Endothelial cell of umbilical vein (primary cell): ENCODE measurements around the gene REM2. TPM values are rescaled to one million over a fixed set of nuclear protein-coding genes. Genes with fewer than 3 reads are reported as not detected.

Source experiments
- BruUV-seq: library from RNA; stranded (reverse); fragments of 400-500 nt; replicated peaks from 2 replicates; lab custom pipeline; 2021; lab: Mats Ljungman, UMichigan
- CTCF ChIA-PET: fragments of 300-600, 350-600 bp; sonication (Branson Sonifier 250); formaldehyde crosslinking; loops from one replicate; lab custom pipeline; 2021; ENCODE audit warnings: antibody characterized with exemption, inconsistent platforms; lab: Charles Lee
- POLR2A ChIA-PET: fragments of 300-600, 350-600 bp; sonication (Branson Sonifier 250); formaldehyde crosslinking; loops from one replicate; lab custom pipeline; 2021; ENCODE audit warnings: antibody characterized with exemption, inconsistent platforms; lab: Charles Lee
- DNase-seq: peaks from one replicate; pipeline ENCODE4 v3.0.0-alpha.2; 2011; ENCODE audit warnings: low read depth, low spot score
- FAIRE-seq: peaks from 2 replicates; lab custom pipeline; 2011; peaks lifted over from hg19 to GRCh38; lab: Jason Lieb, UNC
- H2AFZ ChIP-seq: 2 replicates; pipeline ENCODE4 v1.6.0; 2012; ENCODE audit warnings: low read depth, low read length, control low read depth, inconsistent platforms
- H3K27ac ChIP-seq: 2 replicates; pipeline ENCODE4 v1.5.1; 2011; ENCODE audit warnings: low read depth, mild to moderate bottlenecking, control low read depth, low read length, moderate library complexity; ENCODE audit not compliant: insufficient read depth
- H3K27me3 ChIP-seq, 2 experiments: 2 replicates each; pipeline versions ENCODE4 v1.6.0 to v1.6.1; 2011; ENCODE audit warnings: low read length in 2 of 2, mixed read lengths in 1 of 2; ENCODE audit not compliant: control insufficient read depth in 2 of 2, insufficient read depth in 2 of 2
- H3K36me3 ChIP-seq, 2 experiments: 2 replicates in 1 of 2; 3 replicates in 1 of 2; pipeline ENCODE4 v1.5.1; 2011; ENCODE audit warnings: low read length in 2 of 2, mild to moderate bottlenecking in 1 of 2, moderate library complexity in 1 of 2; ENCODE audit not compliant: control insufficient read depth in 2 of 2, insufficient read depth in 2 of 2; ENCODE audit errors: extremely low read depth in 1 of 2
- H3K4me1 ChIP-seq: 3 replicates; pipeline ENCODE4 v1.5.1; 2011; ENCODE audit warnings: mild to moderate bottlenecking, low read length; ENCODE audit not compliant: control insufficient read depth, insufficient read depth; ENCODE audit errors: extremely low read depth
- H3K4me2 ChIP-seq: 2 replicates; pipeline ENCODE4 v1.6.1; 2011; ENCODE audit warnings: low read length, control low read depth, mixed read lengths; ENCODE audit not compliant: insufficient read depth
- H3K4me3 ChIP-seq, 3 experiments: fragments of 200-600 bp in 1 of 3; sonication (generic), shearing (Covaris generic) in 1 of 3; replicated peaks in 1 of 3; 2 replicates each; pipeline ENCODE4 v1.5.1; 2011 to 2016; ENCODE audit warnings: control low read depth in 3 of 3, low read length in 3 of 3, mild to moderate bottlenecking in 2 of 3, inconsistent platforms in 1 of 3, low read depth in 1 of 3, moderate library complexity in 1 of 3; ENCODE audit not compliant: insufficient read depth in 1 of 3
- H3K79me2 ChIP-seq: 2 replicates; pipeline ENCODE4 v1.6.0; 2012; ENCODE audit warnings: low read length, inconsistent platforms; ENCODE audit not compliant: control insufficient read depth, insufficient read depth
- H3K9ac ChIP-seq: replicated peaks from 2 replicates; pipeline ENCODE3; 2011; ENCODE audit warnings: low read length, control low read depth; ENCODE audit not compliant: insufficient read depth; ENCODE audit errors: extremely low read depth
- H3K9me1 ChIP-seq: replicated peaks from 3 replicates; pipeline ENCODE4 v1.6.0; 2011; ENCODE audit warnings: mild to moderate bottlenecking, low read length; ENCODE audit not compliant: control insufficient read depth, insufficient read depth; ENCODE audit errors: extremely low read depth
- H3K9me3 ChIP-seq: replicated peaks from 2 replicates; pipeline ENCODE4 v1.5.1; 2012; ENCODE audit warnings: low read length, inconsistent platforms; ENCODE audit not compliant: control insufficient read depth, insufficient read depth
- H4K20me1 ChIP-seq: replicated peaks from 2 replicates; pipeline ENCODE3; 2011; ENCODE audit warnings: mild to moderate bottlenecking, low read length; ENCODE audit not compliant: control insufficient read depth, insufficient read depth; ENCODE audit errors: extremely low read depth
- CTCF ChIP-seq, 2 donors: IDR thresholded peaks; 1 replicate in 1 of 2; 2 replicates in 1 of 2; pipeline ENCODE4 v1.5.1; 2011; ENCODE audit warnings: low read length in 2 of 2, mild to moderate bottlenecking in 2 of 2, moderate library complexity in 2 of 2, control low read depth in 1 of 2, inconsistent platforms in 1 of 2, low read depth in 1 of 2; ENCODE audit not compliant: insufficient read depth in 1 of 2; ENCODE audit errors: extremely low read depth in 1 of 2
- EZH2 ChIP-seq: IDR thresholded peaks from 2 replicates; pipeline ENCODE4 v1.6.1; 2012; ENCODE audit warnings: borderline replicate concordance, low read depth, mild to moderate bottlenecking, moderate library complexity, low read length, inconsistent platforms; ENCODE audit not compliant: severe bottlenecking
- GATA2 ChIP-seq: IDR thresholded peaks from 2 replicates; pipeline ENCODE4 v1.7.0; 2011; ENCODE audit warnings: low read depth, mild to moderate bottlenecking, moderate library complexity, mixed read lengths, low read length; ENCODE audit not compliant: insufficient read length, insufficient read depth
- JUN ChIP-seq: IDR thresholded peaks from 2 replicates; pipeline ENCODE4 v1.6.1; 2011; ENCODE audit warnings: borderline replicate concordance, low read depth; ENCODE audit not compliant: insufficient read length, insufficient read depth
- MAX ChIP-seq: IDR thresholded peaks from 2 replicates; pipeline ENCODE4 v1.6.1; 2011; ENCODE audit not compliant: insufficient read depth, insufficient read length
- MYC ChIP-seq: IDR thresholded peaks from one replicate; pipeline ENCODE4 v1.6.1; 2011; ENCODE audit warnings: mild to moderate bottlenecking, low read depth, low read length
- POLR2A ChIP-seq: IDR thresholded peaks from 2 replicates; pipeline ENCODE4 v1.6.1; 2012; ENCODE audit warnings: low read depth, mild to moderate bottlenecking, control low read depth, low read length
- dilution Hi-C: fragments of 300-500 bp; cut with MboI; formaldehyde crosslinking; loops from one replicate; pipeline ENCODE4 v1.15.0; 2019; ENCODE audit warnings: low sequenced_read_pairs; ENCODE audit not compliant: extremely low pct_ligation_motif_present
- intact Hi-C: fragments of 100-400 bp; cut with micrococcal nuclease; formaldehyde crosslinking; loops from one replicate; pipeline ENCODE4 v1.10.0; 2022
- polyA plus RNA-seq, 4 experiments: library from polyadenylated mRNA; depleted of rRNA in 3 of 4; stranded (reverse) in 3 of 4; unstranded in 1 of 4; fragments of >200 nt; gene quantifications; 2 replicates each; pipeline versions ENCODE4 v1.2.1 to v1.2.3, GENCODE V29; 2011 to 2012; ENCODE audit warnings: missing spikeins in 1 of 4
- total RNA-seq: library from RNA; stranded (reverse); gene quantifications from 2 replicates; pipeline ENCODE4 v1.2.3, GENCODE V29; 2021

REM2 gene
- total and polyA plus RNA-seq, 2 donors (not counting 3 experiments of a cell fraction or from before 2014, with no cell fraction given) = 0.33 TPM; not detected in 1

GRCh38 chr14:22854963-22855724, 27.9 kb upstream of the REM2 start:
- CTCF ChIA-PET = interaction anchor here (0.6 to 10.2 kb wide), 15 partner anchors 8 to 579 kb away, joined by 3 to 313 read pairs (median 5); partner anchors contain the start of genes ABHD4, LRP10, MMP14 and MRPL52
- no TSS peak for BruUV-seq
- no peak overlapping the region for H3K27ac ChIP-seq
- DNase-seq (no peak), FAIRE-seq (no peak)
- no peaks in the 10 kb centered on the region for H4K20me1 ChIP-seq
- H3K36me3 ChIP-seq = no peaks in the 10 kb centered on the region
- dilution Hi-C loops (no loop called here), intact Hi-C loops (loop anchor here (10.0 kb wide), 1 partner anchor 380 kb away; no protein-coding TSS in a partner anchor)
- no peak overlapping the region for H2AFZ ChIP-seq
- H3K4me3 ChIP-seq = no peak overlapping the region
- H3K27me3 ChIP-seq = no peaks in the 10 kb centered on the region
- no peak overlapping the region for H3K9ac ChIP-seq
- H3K9me3 ChIP-seq = no peaks in the 10 kb centered on the region
- H3K4me2 ChIP-seq = no peak overlapping the region
- POLR2A ChIA-PET = no interaction called here
- TF ChIP-seq MAX = no peak
- no peak for TF ChIP-seq JUN
- no peak for TF ChIP-seq EZH2
- no peak for TF ChIP-seq MYC
- TF ChIP-seq CTCF (IDR thresholded peaks at IDR 0.05; ENCODE audit: extremely low read depth in 1 of 2, insufficient read depth in 1 of 2, low read depth in 1 of 2, low read length in 2 of 2) = no peak
- no peak for TF ChIP-seq GATA2
- TF ChIP-seq POLR2A = no peak
- no peaks in the 10 kb centered on the region for H3K79me2 ChIP-seq
- H3K4me1 ChIP-seq = peaks cover 29% of the 10 kb centered on the region
- no peaks in the 10 kb centered on the region for H3K9me1 ChIP-seq
